Erythroblast (primary cell): ENCODE measurements around the gene SLC40A1.

Experiments
- GATA1 ChIP-seq: IDR thresholded peaks from 2 replicates; pipeline ENCODE4 v1.6.1; 2011; ENCODE audit warnings: low read depth, mild to moderate bottlenecking, control low read depth, low read length, moderate library complexity
- POLR2A ChIP-seq: IDR thresholded peaks from 2 replicates; pipeline ENCODE4 v1.6.1; 2011; ENCODE audit warnings: mild to moderate bottlenecking, low read length

- TF ChIP-seq POLR2A (no peak), GATA1 (no peak)
Observed at GRCh38 chr2:189629531-189630453, 49.2 kb upstream of the SLC40A1 start.
